Endothelial cell of umbilical vein (primary cell): ENCODE data around the gene DYNC2LI1. TPM values are rescaled to one million over a fixed set of nuclear protein-coding genes. Genes with fewer than 3 reads are reported as not detected.

Source experiments
- BruUV-seq: library from RNA; stranded (reverse); fragments of 400-500 nt; replicated peaks from 2 replicates; lab custom pipeline; 2021; lab: Mats Ljungman, UMichigan
- CTCF ChIA-PET: fragments of 300-600, 350-600 bp; sonication (Branson Sonifier 250); formaldehyde crosslinking; loops from one replicate; lab custom pipeline; 2021; ENCODE audit warnings: antibody characterized with exemption, inconsistent platforms; lab: Charles Lee
- POLR2A ChIA-PET: fragments of 300-600, 350-600 bp; sonication (Branson Sonifier 250); formaldehyde crosslinking; loops from one replicate; lab custom pipeline; 2021; ENCODE audit warnings: antibody characterized with exemption, inconsistent platforms; lab: Charles Lee
- DNase-seq: peaks from one replicate; pipeline ENCODE4 v3.0.0-alpha.2; 2011; ENCODE audit warnings: low read depth, low spot score
- FAIRE-seq: peaks from 2 replicates; lab custom pipeline; 2011; peaks lifted over from hg19 to GRCh38; lab: Jason Lieb, UNC
- H2AFZ ChIP-seq: 2 replicates; pipeline ENCODE4 v1.6.0; 2012; ENCODE audit warnings: low read depth, low read length, control low read depth, inconsistent platforms
- H3K27ac ChIP-seq: 2 replicates; pipeline ENCODE4 v1.5.1; 2011; ENCODE audit warnings: low read depth, mild to moderate bottlenecking, control low read depth, low read length, moderate library complexity; ENCODE audit not compliant: insufficient read depth
- H3K27me3 ChIP-seq, 2 experiments: 2 replicates each; pipeline versions ENCODE4 v1.6.0 to v1.6.1; 2011; ENCODE audit warnings: low read length in 2 of 2, mixed read lengths in 1 of 2; ENCODE audit not compliant: control insufficient read depth in 2 of 2, insufficient read depth in 2 of 2
- H3K36me3 ChIP-seq, 2 experiments: 2 replicates in 1 of 2; 3 replicates in 1 of 2; pipeline ENCODE4 v1.5.1; 2011; ENCODE audit warnings: low read length in 2 of 2, mild to moderate bottlenecking in 1 of 2, moderate library complexity in 1 of 2; ENCODE audit not compliant: control insufficient read depth in 2 of 2, insufficient read depth in 2 of 2; ENCODE audit errors: extremely low read depth in 1 of 2
- H3K4me1 ChIP-seq: 3 replicates; pipeline ENCODE4 v1.5.1; 2011; ENCODE audit warnings: mild to moderate bottlenecking, low read length; ENCODE audit not compliant: control insufficient read depth, insufficient read depth; ENCODE audit errors: extremely low read depth
- H3K4me2 ChIP-seq: 2 replicates; pipeline ENCODE4 v1.6.1; 2011; ENCODE audit warnings: low read length, control low read depth, mixed read lengths; ENCODE audit not compliant: insufficient read depth
- H3K4me3 ChIP-seq, 3 experiments: fragments of 200-600 bp in 1 of 3; sonication (generic), shearing (Covaris generic) in 1 of 3; replicated peaks in 1 of 3; 2 replicates each; pipeline ENCODE4 v1.5.1; 2011 to 2016; ENCODE audit warnings: control low read depth in 3 of 3, low read length in 3 of 3, mild to moderate bottlenecking in 2 of 3, inconsistent platforms in 1 of 3, low read depth in 1 of 3, moderate library complexity in 1 of 3; ENCODE audit not compliant: insufficient read depth in 1 of 3
- H3K79me2 ChIP-seq: 2 replicates; pipeline ENCODE4 v1.6.0; 2012; ENCODE audit warnings: low read length, inconsistent platforms; ENCODE audit not compliant: control insufficient read depth, insufficient read depth
- H3K9ac ChIP-seq: replicated peaks from 2 replicates; pipeline ENCODE3; 2011; ENCODE audit warnings: low read length, control low read depth; ENCODE audit not compliant: insufficient read depth; ENCODE audit errors: extremely low read depth
- H3K9me1 ChIP-seq: replicated peaks from 3 replicates; pipeline ENCODE4 v1.6.0; 2011; ENCODE audit warnings: mild to moderate bottlenecking, low read length; ENCODE audit not compliant: control insufficient read depth, insufficient read depth; ENCODE audit errors: extremely low read depth
- H3K9me3 ChIP-seq: replicated peaks from 2 replicates; pipeline ENCODE4 v1.5.1; 2012; ENCODE audit warnings: low read length, inconsistent platforms; ENCODE audit not compliant: control insufficient read depth, insufficient read depth
- H4K20me1 ChIP-seq: replicated peaks from 2 replicates; pipeline ENCODE3; 2011; ENCODE audit warnings: mild to moderate bottlenecking, low read length; ENCODE audit not compliant: control insufficient read depth, insufficient read depth; ENCODE audit errors: extremely low read depth
- EZH2 ChIP-seq: IDR thresholded peaks from 2 replicates; pipeline ENCODE4 v1.6.1; 2012; ENCODE audit warnings: borderline replicate concordance, low read depth, mild to moderate bottlenecking, moderate library complexity, low read length, inconsistent platforms; ENCODE audit not compliant: severe bottlenecking
- FOS ChIP-seq: IDR thresholded peaks from 2 replicates; pipeline ENCODE4 v1.6.1; 2011; ENCODE audit warnings: mild to moderate bottlenecking, low read length, moderate library complexity, borderline replicate concordance; ENCODE audit not compliant: insufficient read depth
- GATA2 ChIP-seq: IDR thresholded peaks from 2 replicates; pipeline ENCODE4 v1.7.0; 2011; ENCODE audit warnings: low read depth, mild to moderate bottlenecking, moderate library complexity, mixed read lengths, low read length; ENCODE audit not compliant: insufficient read length, insufficient read depth
- JUN ChIP-seq: IDR thresholded peaks from 2 replicates; pipeline ENCODE4 v1.6.1; 2011; ENCODE audit warnings: borderline replicate concordance, low read depth; ENCODE audit not compliant: insufficient read length, insufficient read depth
- MAX ChIP-seq: IDR thresholded peaks from 2 replicates; pipeline ENCODE4 v1.6.1; 2011; ENCODE audit not compliant: insufficient read depth, insufficient read length
- MYC ChIP-seq: IDR thresholded peaks from one replicate; pipeline ENCODE4 v1.6.1; 2011; ENCODE audit warnings: mild to moderate bottlenecking, low read depth, low read length
- POLR2A ChIP-seq: IDR thresholded peaks from 2 replicates; pipeline ENCODE4 v1.6.1; 2012; ENCODE audit warnings: low read depth, mild to moderate bottlenecking, control low read depth, low read length
- POLR2AphosphoS5 ChIP-seq: IDR thresholded peaks from 2 replicates; pipeline ENCODE4 v1.6.1; 2012; ENCODE audit warnings: low read depth, mild to moderate bottlenecking, control low read depth, low read length, moderate library complexity; ENCODE audit not compliant: insufficient read depth
- dilution Hi-C: fragments of 300-500 bp; cut with MboI; formaldehyde crosslinking; loops from one replicate; pipeline ENCODE4 v1.15.0; 2019; ENCODE audit warnings: low sequenced_read_pairs; ENCODE audit not compliant: extremely low pct_ligation_motif_present
- intact Hi-C: fragments of 100-400 bp; cut with micrococcal nuclease; formaldehyde crosslinking; loops from one replicate; pipeline ENCODE4 v1.10.0; 2022
- polyA plus RNA-seq, 4 experiments: library from polyadenylated mRNA; depleted of rRNA in 3 of 4; stranded (reverse) in 3 of 4; unstranded in 1 of 4; fragments of >200 nt; gene quantifications; 2 replicates each; pipeline versions ENCODE4 v1.2.1 to v1.2.3, GENCODE V29; 2011 to 2012; ENCODE audit warnings: missing spikeins in 1 of 4
- total RNA-seq: library from RNA; stranded (reverse); gene quantifications from 2 replicates; pipeline ENCODE4 v1.2.3, GENCODE V29; 2021
- TF ChIP-seq, protein P1 (sequence below), 2 donors: IDR thresholded peaks; 1 replicate in 1 of 2; 2 replicates in 1 of 2; pipeline ENCODE4 v1.5.1; 2011; ENCODE audit warnings: low read length in 2 of 2, mild to moderate bottlenecking in 2 of 2, moderate library complexity in 2 of 2, control low read depth in 1 of 2, inconsistent platforms in 1 of 2, low read depth in 1 of 2; ENCODE audit not compliant: insufficient read depth in 1 of 2; ENCODE audit errors: extremely low read depth in 1 of 2

The DYNC2LI1 gene
- total and polyA plus RNA-seq, 2 donors (not counting 3 experiments of a cell fraction or from before 2014, with no cell fraction given), result 4.2 to 8.7 TPM

DNA sequence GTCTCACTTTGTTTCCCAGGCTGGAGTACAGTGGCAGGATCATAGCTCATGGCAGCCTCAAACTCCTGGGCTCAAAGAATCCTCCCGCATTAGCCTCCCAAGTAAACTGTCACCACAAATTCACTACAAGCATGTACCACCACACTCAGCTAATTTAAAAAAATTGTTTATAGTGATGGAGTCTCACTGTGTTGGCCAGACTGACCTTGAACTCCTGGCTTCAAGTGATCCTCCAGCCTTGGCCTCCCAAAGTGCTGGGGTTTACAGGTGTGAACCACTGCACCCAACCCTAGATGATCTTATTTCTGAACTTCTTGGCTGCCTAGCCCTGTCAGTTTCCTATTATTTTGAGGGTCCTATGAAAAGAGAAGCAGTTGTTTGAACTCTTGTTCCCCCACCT lies 14.8 kb downstream of the DYNC2LI1 start:
- intact Hi-C loops (no loop called here), dilution Hi-C loops (no loop called here)
- H3K9ac ChIP-seq, result no peak overlapping the region
- CTCF ChIA-PET, result interaction anchor here (0.9 to 1.6 kb wide), 4 partner anchors 9 to 89 kb away, joined by 3 to 4 read pairs (median 3); partner anchors contain the start of gene DYNC2LI1
- H2AFZ ChIP-seq, result no peak overlapping the region
- H3K4me1 ChIP-seq, result no peaks in the 10 kb centered on the region
- H3K36me3 ChIP-seq, result no peaks in the 10 kb centered on the region
- POLR2A ChIA-PET, result no interaction called here
- no peaks in the 10 kb centered on the region for H3K9me3 ChIP-seq
- no peaks in the 10 kb centered on the region for H3K9me1 ChIP-seq
- H4K20me1 ChIP-seq, result no peaks in the 10 kb centered on the region
- no peak for FAIRE-seq
- no peak overlapping the region for H3K4me2 ChIP-seq
- no peak for DNase-seq
- BruUV-seq, result no TSS peak
- no peaks in the 10 kb centered on the region for H3K79me2 ChIP-seq
- TF ChIP-seq JUN (no peak), FOS (no peak), GATA2 (no peak), POLR2A (no peak), POLR2AphosphoS5 (no peak), MAX (no peak), MYC (no peak), EZH2 (no peak)
- TF ChIP-seq, protein P1, sequence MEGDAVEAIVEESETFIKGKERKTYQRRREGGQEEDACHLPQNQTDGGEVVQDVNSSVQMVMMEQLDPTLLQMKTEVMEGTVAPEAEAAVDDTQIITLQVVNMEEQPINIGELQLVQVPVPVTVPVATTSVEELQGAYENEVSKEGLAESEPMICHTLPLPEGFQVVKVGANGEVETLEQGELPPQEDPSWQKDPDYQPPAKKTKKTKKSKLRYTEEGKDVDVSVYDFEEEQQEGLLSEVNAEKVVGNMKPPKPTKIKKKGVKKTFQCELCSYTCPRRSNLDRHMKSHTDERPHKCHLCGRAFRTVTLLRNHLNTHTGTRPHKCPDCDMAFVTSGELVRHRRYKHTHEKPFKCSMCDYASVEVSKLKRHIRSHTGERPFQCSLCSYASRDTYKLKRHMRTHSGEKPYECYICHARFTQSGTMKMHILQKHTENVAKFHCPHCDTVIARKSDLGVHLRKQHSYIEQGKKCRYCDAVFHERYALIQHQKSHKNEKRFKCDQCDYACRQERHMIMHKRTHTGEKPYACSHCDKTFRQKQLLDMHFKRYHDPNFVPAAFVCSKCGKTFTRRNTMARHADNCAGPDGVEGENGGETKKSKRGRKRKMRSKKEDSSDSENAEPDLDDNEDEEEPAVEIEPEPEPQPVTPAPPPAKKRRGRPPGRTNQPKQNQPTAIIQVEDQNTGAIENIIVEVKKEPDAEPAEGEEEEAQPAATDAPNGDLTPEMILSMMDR (IDR thresholded peaks at IDR 0.05; ENCODE audit: extremely low read depth in 1 of 2, insufficient read depth in 1 of 2, low read depth in 1 of 2, low read length in 2 of 2), result no peak
- H3K4me3 ChIP-seq, result no peak overlapping the region
- no peaks in the 10 kb centered on the region for H3K27me3 ChIP-seq
- no peak overlapping the region for H3K27ac ChIP-seq
